Tongue (tissue), 2 donors: ENCODE results near the gene H6PD. TPM values are rescaled to one million over a fixed set of nuclear protein-coding genes. Genes with fewer than 3 reads are reported as not detected.

Experiments used
- DNase-seq: peaks from one replicate; pipeline ENCODE4 v3.0.0-alpha.2; 2015
- total RNA-seq: library from RNA; depleted of rRNA; stranded (reverse); fragments of >200 nt; gene quantifications from one replicate; pipeline ENCODE4 v1.2.3, GENCODE V29; 2014

Gene H6PD
- total RNA-seq, 1 donor from 2014 or later: 50.5 TPM

- DNase-seq: no peak
Measured at GRCh38 chr1:9319208-9319788, 84.7 kb downstream of the H6PD start.

GRCh38 chr1:9319789-9320519, 85.4 kb downstream of the H6PD start:
- DNase-seq: no peak

Other genes starting within 250 kb of the H6PD start
- gene SLC2A7, start 208.4 kb upstream of the H6PD start, total RNA-seq: not detected
- 15.9 TPM for gene SLC2A5, start 165.1 kb upstream of the H6PD start, total RNA-seq
- gene GPR157, start 105.7 kb upstream of the H6PD start, total RNA-seq: 4.9 TPM
- gene SPSB1, start 58.1 kb downstream of the H6PD start, total RNA-seq: 23.3 TPM